ENCODE data around the gene PERCC1.
A peak's percentile ranks its signal among the peaks of the same experiment; 100 is the strongest.

The PERCC1 gene

GRCh38 chr16:1395444-1396031 is 35.3 kb upstream of the PERCC1 start:
- no peak overlapping the region for H3K27ac ChIP-seq (ENCODE audit: low read depth, low read length)
- H3K4me3 ChIP-seq (ENCODE audit: low read depth, low read length): no peak overlapping the region
- no peaks in the 10 kb centered on the region for H3K27me3 ChIP-seq (ENCODE audit: control insufficient read depth, insufficient read depth, low read length)
- no peak overlapping the region for H3K9ac ChIP-seq (ENCODE audit: low read depth, low read length)
- no peaks in the 10 kb centered on the region for H3K4me1 ChIP-seq (ENCODE audit: control insufficient read depth, insufficient read depth, low read length)
- peaks cover 13% of the 10 kb centered on the region for H3K36me3 ChIP-seq (ENCODE audit: control insufficient read depth, insufficient read depth, low read length)
- H3K9me3 ChIP-seq (ENCODE audit: control insufficient read depth, insufficient read depth, low read length): no peaks in the 10 kb centered on the region

DNA sequence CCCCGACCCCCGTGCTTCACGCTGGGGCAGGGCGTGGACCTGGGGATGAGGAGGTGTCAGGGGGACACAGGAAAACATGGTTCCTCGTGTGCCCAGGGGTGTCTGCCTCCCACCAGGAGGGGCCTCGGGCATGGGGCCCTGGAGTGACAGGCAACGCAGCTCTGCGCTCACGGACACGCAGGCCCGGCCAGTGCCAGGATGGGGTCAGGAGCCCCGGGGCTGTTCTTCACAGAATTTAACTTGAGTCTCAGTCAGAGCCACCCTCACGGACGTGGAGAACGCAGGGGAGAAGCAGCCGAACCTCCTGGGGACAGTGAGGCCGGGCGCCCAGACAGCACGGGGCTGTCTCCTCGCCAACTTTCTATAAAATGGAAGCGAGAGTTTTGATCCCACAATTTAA is 33.1 kb upstream of the PERCC1 start:
- no peaks in the 10 kb centered on the region for H3K9me3 ChIP-seq (ENCODE audit: control insufficient read depth, insufficient read depth, low read length)
- no peaks in the 10 kb centered on the region for H3K27me3 ChIP-seq (ENCODE audit: control insufficient read depth, insufficient read depth, low read length)
- peaks cover 27% of the 10 kb centered on the region for H3K36me3 ChIP-seq (ENCODE audit: control insufficient read depth, insufficient read depth, low read length)
- no peak overlapping the region for H3K9ac ChIP-seq (ENCODE audit: low read depth, low read length)
- no peak overlapping the region for H3K4me3 ChIP-seq (ENCODE audit: low read depth, low read length)
- no peaks in the 10 kb centered on the region for H3K4me1 ChIP-seq (ENCODE audit: control insufficient read depth, insufficient read depth, low read length)
- no peak overlapping the region for H3K27ac ChIP-seq (ENCODE audit: low read depth, low read length)

- no peak overlapping the region for H3K4me3 ChIP-seq (ENCODE audit: low read depth, low read length)
- no peak overlapping the region for H3K27ac ChIP-seq (ENCODE audit: low read depth, low read length)
- no peaks in the 10 kb centered on the region for H3K4me1 ChIP-seq (ENCODE audit: control insufficient read depth, insufficient read depth, low read length)
- no peaks in the 10 kb centered on the region for H3K9me3 ChIP-seq (ENCODE audit: control insufficient read depth, insufficient read depth, low read length)
- H3K27me3 ChIP-seq (ENCODE audit: control insufficient read depth, insufficient read depth, low read length): no peaks in the 10 kb centered on the region
- no peak overlapping the region for H3K9ac ChIP-seq (ENCODE audit: low read depth, low read length)
- H3K36me3 ChIP-seq (ENCODE audit: control insufficient read depth, insufficient read depth, low read length): peaks cover 29% of the 10 kb centered on the region
Measured at GRCh38 chr16:1398351-1398750, 32.5 kb upstream of the PERCC1 start.

- H3K27ac ChIP-seq (ENCODE audit: low read depth, low read length): no peak overlapping the region
- no peak overlapping the region for H3K9ac ChIP-seq (ENCODE audit: low read depth, low read length)
- H3K36me3 ChIP-seq (ENCODE audit: control insufficient read depth, insufficient read depth, low read length): peaks cover 29% of the 10 kb centered on the region
Measured at GRCh38 chr16:1398826-1399581, 31.9 kb upstream of the PERCC1 start.

GRCh38 chr16:1401061-1401757 is 29.7 kb upstream of the PERCC1 start:
- no peaks in the 10 kb centered on the region for H3K27me3 ChIP-seq (ENCODE audit: control insufficient read depth, insufficient read depth, low read length)
- peaks cover 31% of the 10 kb centered on the region for H3K36me3 ChIP-seq (ENCODE audit: control insufficient read depth, insufficient read depth, low read length)
- no peaks in the 10 kb centered on the region for H3K9me3 ChIP-seq (ENCODE audit: control insufficient read depth, insufficient read depth, low read length)
- no peaks in the 10 kb centered on the region for H3K4me1 ChIP-seq (ENCODE audit: control insufficient read depth, insufficient read depth, low read length)
- no peak overlapping the region for H3K4me3 ChIP-seq (ENCODE audit: low read depth, low read length)
- no peak overlapping the region for H3K9ac ChIP-seq (ENCODE audit: low read depth, low read length)
- H3K27ac ChIP-seq (ENCODE audit: low read depth, low read length): no peak overlapping the region

More at GRCh38 chr16:1398826-1399581, 31.9 kb upstream of the PERCC1 start:
- H3K4me1 ChIP-seq (ENCODE audit: control insufficient read depth, insufficient read depth, low read length): no peaks in the 10 kb centered on the region
- H3K9me3 ChIP-seq (ENCODE audit: control insufficient read depth, insufficient read depth, low read length): no peaks in the 10 kb centered on the region
- no peaks in the 10 kb centered on the region for H3K27me3 ChIP-seq (ENCODE audit: control insufficient read depth, insufficient read depth, low read length)
- H3K4me3 ChIP-seq (ENCODE audit: low read depth, low read length): no peak overlapping the region

DNA sequence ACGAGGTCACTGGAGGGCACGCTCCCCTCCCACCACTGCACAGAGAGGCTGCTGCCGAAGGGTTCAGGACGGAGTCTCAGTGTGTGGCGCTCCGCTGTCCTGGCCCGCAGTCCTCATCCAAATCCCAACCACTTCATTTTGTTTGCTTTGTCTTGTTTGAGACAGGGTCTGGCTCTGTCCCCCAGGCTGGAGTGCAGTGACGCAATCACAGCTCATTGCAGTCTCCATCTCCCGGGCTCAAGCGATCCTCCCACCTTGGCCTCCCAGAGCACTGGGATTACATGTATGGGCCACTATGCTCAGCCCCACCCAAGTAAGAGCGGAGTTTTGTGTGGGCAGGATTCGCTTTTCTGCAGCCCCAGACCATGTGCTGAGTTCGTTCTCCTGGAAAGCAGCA is 29.1 kb upstream of the PERCC1 start:
- Histone ChIP-seq H3K27me3 (ENCODE audit: control insufficient read depth, insufficient read depth, low read length) (no peaks in the 10 kb centered on the region), H3K36me3 (ENCODE audit: control insufficient read depth, insufficient read depth, low read length) (peaks cover 31% of the 10 kb centered on the region), H3K9ac (ENCODE audit: low read depth, low read length) (no peak overlapping the region), H3K4me1 (ENCODE audit: control insufficient read depth, insufficient read depth, low read length) (no peaks in the 10 kb centered on the region), H3K27ac (ENCODE audit: low read depth, low read length) (no peak overlapping the region), H3K4me3 (ENCODE audit: low read depth, low read length) (no peak overlapping the region), H3K9me3 (ENCODE audit: control insufficient read depth, insufficient read depth, low read length) (no peaks in the 10 kb centered on the region)

DNA sequence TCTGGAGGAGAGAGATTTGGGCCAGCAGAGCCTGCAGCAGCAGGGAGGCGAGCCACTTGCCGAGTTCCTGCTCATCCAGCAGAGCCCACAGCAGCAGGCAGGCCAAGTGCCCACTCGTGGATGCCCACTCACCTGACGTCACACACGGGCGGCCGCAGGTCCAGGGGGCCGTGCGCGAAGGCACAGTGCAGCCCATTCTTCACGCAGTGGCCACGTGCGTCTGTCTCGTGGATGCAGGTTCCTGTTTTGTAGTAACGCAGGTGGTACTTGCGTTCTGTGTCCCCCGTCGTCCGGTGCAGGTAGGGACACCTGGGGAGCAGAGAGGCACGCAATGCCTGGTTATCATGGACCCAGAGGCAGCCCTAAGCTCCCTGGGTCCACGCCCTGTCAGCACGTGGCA is 27.8 kb upstream of the PERCC1 start:
- H3K9me3 ChIP-seq (ENCODE audit: control insufficient read depth, insufficient read depth, low read length): no peaks in the 10 kb centered on the region
- no peak overlapping the region for H3K4me3 ChIP-seq (ENCODE audit: low read depth, low read length)
- H3K4me1 ChIP-seq (ENCODE audit: control insufficient read depth, insufficient read depth, low read length): no peaks in the 10 kb centered on the region
- peaks cover 31% of the 10 kb centered on the region for H3K36me3 ChIP-seq (ENCODE audit: control insufficient read depth, insufficient read depth, low read length)
- H3K27me3 ChIP-seq (ENCODE audit: control insufficient read depth, insufficient read depth, low read length): no peaks in the 10 kb centered on the region
- no peak overlapping the region for H3K27ac ChIP-seq (ENCODE audit: low read depth, low read length)
- no peak overlapping the region for H3K9ac ChIP-seq (ENCODE audit: low read depth, low read length)

DNA sequence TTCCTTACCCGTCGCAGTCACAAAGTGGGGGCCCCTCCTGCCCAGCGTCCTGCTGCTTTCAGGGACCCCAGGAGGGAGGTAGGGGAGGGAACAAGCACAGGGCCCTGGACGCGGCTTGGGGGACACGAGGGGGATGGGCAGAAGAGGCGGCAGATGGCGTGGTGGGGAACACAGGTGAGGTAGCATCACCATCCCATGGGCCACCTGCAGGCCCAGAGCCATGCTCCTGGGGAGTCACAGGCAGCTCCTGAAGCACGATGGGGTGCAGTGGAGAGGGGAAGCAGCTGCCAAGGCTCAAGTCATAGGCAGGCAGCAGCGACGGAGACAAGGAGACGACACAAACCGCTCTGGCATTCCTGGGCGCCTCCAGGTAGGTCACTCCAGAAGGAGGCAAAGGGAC is 27.1 kb upstream of the PERCC1 start:
- H3K9ac ChIP-seq (ENCODE audit: low read depth, low read length): no peak overlapping the region
- no peaks in the 10 kb centered on the region for H3K27me3 ChIP-seq (ENCODE audit: control insufficient read depth, insufficient read depth, low read length)
- no peaks in the 10 kb centered on the region for H3K4me1 ChIP-seq (ENCODE audit: control insufficient read depth, insufficient read depth, low read length)
- H3K27ac ChIP-seq (ENCODE audit: low read depth, low read length): no peak overlapping the region
- peaks cover 31% of the 10 kb centered on the region for H3K36me3 ChIP-seq (ENCODE audit: control insufficient read depth, insufficient read depth, low read length)
- H3K4me3 ChIP-seq (ENCODE audit: low read depth, low read length): no peak overlapping the region
- no peaks in the 10 kb centered on the region for H3K9me3 ChIP-seq (ENCODE audit: control insufficient read depth, insufficient read depth, low read length)

DNA sequence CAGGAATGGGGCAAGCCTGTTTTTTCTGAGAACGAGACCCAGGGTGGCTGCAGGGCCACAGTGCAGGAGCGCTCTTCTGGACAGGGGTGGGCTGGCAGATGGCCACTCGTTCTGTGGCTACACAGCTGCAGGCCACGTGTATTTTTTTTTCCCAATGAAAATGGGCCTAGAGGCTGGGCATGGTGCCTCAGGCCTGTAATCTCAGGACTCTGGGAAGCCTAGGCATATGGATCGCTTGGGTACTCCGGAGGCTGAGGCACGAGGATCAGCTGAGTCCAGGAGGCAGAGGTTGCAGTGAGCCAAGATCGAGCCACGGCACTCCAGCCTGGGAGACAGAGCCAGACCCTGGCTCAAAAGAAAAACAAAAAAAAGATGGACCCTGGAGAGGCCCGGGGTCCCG is 23.1 kb upstream of the PERCC1 start:
- Histone ChIP-seq H3K27me3 (ENCODE audit: control insufficient read depth, insufficient read depth, low read length) (no peaks in the 10 kb centered on the region), H3K36me3 (ENCODE audit: control insufficient read depth, insufficient read depth, low read length) (peaks cover 11% of the 10 kb centered on the region), H3K4me3 (ENCODE audit: low read depth, low read length) (peak overlapping the region; percentile 89), H3K9ac (ENCODE audit: low read depth, low read length) (no peak overlapping the region), H3K27ac (ENCODE audit: low read depth, low read length) (peak overlapping the region; percentile 73), H3K4me1 (ENCODE audit: control insufficient read depth, insufficient read depth, low read length) (no peaks in the 10 kb centered on the region), H3K9me3 (ENCODE audit: control insufficient read depth, insufficient read depth, low read length) (no peaks in the 10 kb centered on the region)

- Histone ChIP-seq H3K27me3 (ENCODE audit: control insufficient read depth, insufficient read depth, low read length) (no peaks in the 10 kb centered on the region), H3K36me3 (ENCODE audit: control insufficient read depth, insufficient read depth, low read length) (peaks cover 7% of the 10 kb centered on the region), H3K9me3 (ENCODE audit: control insufficient read depth, insufficient read depth, low read length) (no peaks in the 10 kb centered on the region), H3K4me3 (ENCODE audit: low read depth, low read length) (peak overlapping the region; percentile 89), H3K9ac (ENCODE audit: low read depth, low read length) (no peak overlapping the region), H3K4me1 (ENCODE audit: control insufficient read depth, insufficient read depth, low read length) (no peaks in the 10 kb centered on the region), H3K27ac (ENCODE audit: low read depth, low read length) (peak overlapping the region; percentile 73)
Measured at GRCh38 chr16:1408171-1408837, 22.6 kb upstream of the PERCC1 start.

DNA sequence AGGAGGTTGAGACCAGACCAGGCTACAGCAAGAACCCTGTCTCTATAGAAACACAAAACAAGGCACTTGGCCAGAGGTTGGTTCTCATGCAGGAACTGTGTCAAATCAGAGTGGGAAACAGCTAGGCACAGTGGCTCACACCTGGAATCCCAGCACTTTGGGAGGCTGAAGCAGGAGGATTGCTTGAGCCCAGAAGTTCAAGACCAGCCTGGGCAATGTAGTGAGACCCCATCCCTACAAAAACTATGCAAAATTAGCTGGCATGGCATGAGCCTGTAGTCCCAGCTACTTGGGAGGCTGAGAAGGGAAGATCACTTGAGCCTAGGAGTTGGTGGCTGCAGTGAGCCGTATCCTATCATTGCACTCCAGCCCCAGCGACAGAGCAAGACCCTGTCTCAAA is 18.0 kb upstream of the PERCC1 start:
- Histone ChIP-seq H3K4me1 (ENCODE audit: control insufficient read depth, insufficient read depth, low read length) (no peaks in the 10 kb centered on the region), H3K27me3 (ENCODE audit: control insufficient read depth, insufficient read depth, low read length) (no peaks in the 10 kb centered on the region), H3K9me3 (ENCODE audit: control insufficient read depth, insufficient read depth, low read length) (no peaks in the 10 kb centered on the region), H3K4me3 (ENCODE audit: low read depth, low read length) (no peak overlapping the region), H3K9ac (ENCODE audit: low read depth, low read length) (no peak overlapping the region), H3K36me3 (ENCODE audit: control insufficient read depth, insufficient read depth, low read length) (peaks cover 4% of the 10 kb centered on the region; the same call in 1 of the 2 replicates), H3K27ac (ENCODE audit: low read depth, low read length) (no peak overlapping the region)

Measured in HUES48 (cell line).